Sigmoid colon (tissue), 7 donors: ENCODE results near the gene THBD. TPM values are rescaled to one million over a fixed set of nuclear protein-coding genes. Genes with fewer than 3 reads are reported as not detected.

Experiments
- DNase-seq: peaks from one replicate; pipeline ENCODE4 v3.0.0-alpha.2; 2019
- H3K27ac ChIP-seq, 4 donors: fragments of 200-600 bp; sonication (generic); one replicate each; pipeline ENCODE4 v1.5.1; 2016 to 2019; ENCODE audit warnings: mild to moderate bottlenecking in 1 of 4
- H3K27me3 ChIP-seq, 3 donors: fragments of 200-600 bp; sonication (generic); one replicate each; pipeline ENCODE4 v1.5.1; 2019; ENCODE audit warnings: mild to moderate bottlenecking in 1 of 3
- H3K36me3 ChIP-seq, 4 donors: fragments of 200-600 bp; sonication (generic); one replicate each; pipeline ENCODE4 v1.5.1; 2016 to 2019
- H3K4me1 ChIP-seq, 4 donors: fragments of 200-600 bp; sonication (generic); one replicate each; pipeline ENCODE4 v1.5.1; 2017 to 2019
- H3K4me3 ChIP-seq, 4 donors: fragments of 200-600 bp; sonication (generic); one replicate each; pipeline ENCODE4 v1.5.1; 2017 to 2019; ENCODE audit warnings: mild to moderate bottlenecking in 2 of 4, moderate library complexity in 1 of 4
- H3K9me3 ChIP-seq, 4 donors: fragments of 200-600 bp in 3 of 4; sonication (generic) in 3 of 4; one replicate each; pipeline versions ENCODE4 v1.5.1 to v1.6.1; 2013 to 2019
- EP300 ChIP-seq, 4 donors: sonication (generic); formaldehyde crosslinking; IDR thresholded peaks; one replicate each; pipeline ENCODE4 v1.6.1; 2017; ENCODE audit warnings: antibody characterized with exemption in 4 of 4
- POLR2A ChIP-seq, 2 donors: fragments of 450-650 bp; IDR thresholded peaks; one replicate each; pipeline ENCODE4 v1.6.1; 2016; ENCODE audit warnings: antibody characterized with exemption in 2 of 2, mild to moderate bottlenecking in 2 of 2, moderate library complexity in 2 of 2
- POLR2AphosphoS5 ChIP-seq, 4 donors: sonication (generic); formaldehyde crosslinking; IDR thresholded peaks; one replicate each; pipeline ENCODE4 v1.6.1; 2017; ENCODE audit warnings: antibody characterized with exemption in 4 of 4
- WGBS, 2 donors: extraction: QIAGEN DNeasy Blood & Tissue Kit; methylation state at CpG; one replicate each; pipeline ENCODE4 v1.1.7; 2013; 5-methylcytosine and 5-hydroxymethylcytosine counted together
- intact Hi-C: fragments of 100-400 bp; cut with DNase I; formaldehyde crosslinking; loops from one replicate; pipeline ENCODE4 v1.15.1; 2023
- polyA plus RNA-seq, 3 donors: library from polyadenylated mRNA; stranded (reverse); fragments of 200-250 nt; gene quantifications; one replicate each; pipeline ENCODE4 v1.2.3, GENCODE V29; 2013
- total RNA-seq, 4 donors: library from RNA; depleted of rRNA; stranded (reverse); fragments of >200 nt; gene quantifications; one replicate each; pipeline ENCODE4 v1.1.0, GENCODE V29; 2016
- TF ChIP-seq, protein P1 (sequence below), 4 experiments: fragments of 450-650 bp in 3 of 4; fragments of 200-600 bp in 1 of 4; IDR thresholded peaks; one replicate each; pipeline ENCODE4 v1.5.1; 2016 to 2019; ENCODE audit warnings: antibody characterized with exemption in 4 of 4, mild to moderate bottlenecking in 3 of 4, moderate library complexity in 2 of 4
- donor health status: healthy with polysubstance abuse.
- donor health status: Bipolar disorder and iron deficiency.
- donor health status: healthy.

THBD gene
- total and polyA plus RNA-seq, 7 donors, result 1.8 to 26.6 (median 8.6) TPM

DNA sequence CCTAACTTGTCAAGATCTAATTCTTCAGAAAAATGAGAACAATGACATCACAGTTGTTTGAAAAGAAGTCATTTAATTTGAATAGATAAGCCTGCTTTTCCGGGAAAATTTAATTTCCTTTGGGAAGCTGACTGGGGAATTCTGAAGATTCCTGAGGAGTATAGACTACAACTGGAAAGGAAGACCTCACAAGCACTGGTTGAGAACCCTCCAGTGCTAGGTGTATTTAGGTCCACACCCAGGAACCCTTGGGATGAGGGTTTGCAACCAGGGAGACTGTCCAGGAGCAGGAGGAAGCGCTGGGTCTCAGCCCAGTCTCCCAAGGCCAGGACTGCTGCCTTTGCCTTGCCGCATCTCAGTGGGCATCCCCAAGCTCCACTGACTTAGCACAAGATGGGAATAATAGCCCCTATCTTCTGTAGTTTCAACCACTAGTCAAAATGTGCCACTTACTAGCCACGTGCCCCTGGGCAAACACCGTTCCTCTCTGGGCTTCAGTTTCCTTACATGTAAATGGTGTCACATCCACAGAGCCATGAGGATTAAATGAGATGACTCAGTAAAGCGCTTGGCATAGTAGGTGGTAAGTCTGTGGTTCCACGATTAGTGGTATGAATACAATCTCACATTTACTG is 43.5 kb upstream of the THBD start:
- H3K27ac ChIP-seq, result no peak overlapping the region
- 73 to 80% methylated on average over 7 of the region's 7 CpGs for WGBS, 2 donors

DNA sequence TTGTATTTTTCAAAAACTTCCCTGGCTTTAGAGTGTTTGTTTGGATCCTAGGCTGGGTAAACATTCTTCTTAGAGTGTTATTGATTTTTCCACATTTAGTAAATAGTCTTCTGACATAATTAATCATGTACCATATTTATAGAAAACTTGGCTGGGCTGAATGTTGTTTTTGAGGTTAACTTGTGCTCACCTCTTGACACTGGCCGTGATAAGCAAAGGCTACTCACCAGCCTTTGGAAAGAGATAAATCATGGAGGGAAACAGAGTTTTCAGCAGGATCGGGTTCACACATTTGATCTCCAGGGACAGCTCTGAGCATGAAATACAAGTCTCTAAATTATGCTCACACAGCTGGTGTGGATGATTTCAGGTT is 42.9 kb upstream of the THBD start:
- no peak for DNase-seq
- intact Hi-C loops, result no loop called here
- Histone ChIP-seq H3K9me3 (no peaks in the 10 kb centered on the region), H3K27me3 (no peaks in the 10 kb centered on the region), H3K4me3 (no peak overlapping the region), H3K27ac (no peak overlapping the region), H3K4me1 (no peaks in the 10 kb centered on the region), H3K36me3 (no peaks in the 10 kb centered on the region)
- WGBS, 2 donors, result 18 to 57% methylated on average over 2 of the region's 2 CpGs
- TF ChIP-seq, protein P1, sequence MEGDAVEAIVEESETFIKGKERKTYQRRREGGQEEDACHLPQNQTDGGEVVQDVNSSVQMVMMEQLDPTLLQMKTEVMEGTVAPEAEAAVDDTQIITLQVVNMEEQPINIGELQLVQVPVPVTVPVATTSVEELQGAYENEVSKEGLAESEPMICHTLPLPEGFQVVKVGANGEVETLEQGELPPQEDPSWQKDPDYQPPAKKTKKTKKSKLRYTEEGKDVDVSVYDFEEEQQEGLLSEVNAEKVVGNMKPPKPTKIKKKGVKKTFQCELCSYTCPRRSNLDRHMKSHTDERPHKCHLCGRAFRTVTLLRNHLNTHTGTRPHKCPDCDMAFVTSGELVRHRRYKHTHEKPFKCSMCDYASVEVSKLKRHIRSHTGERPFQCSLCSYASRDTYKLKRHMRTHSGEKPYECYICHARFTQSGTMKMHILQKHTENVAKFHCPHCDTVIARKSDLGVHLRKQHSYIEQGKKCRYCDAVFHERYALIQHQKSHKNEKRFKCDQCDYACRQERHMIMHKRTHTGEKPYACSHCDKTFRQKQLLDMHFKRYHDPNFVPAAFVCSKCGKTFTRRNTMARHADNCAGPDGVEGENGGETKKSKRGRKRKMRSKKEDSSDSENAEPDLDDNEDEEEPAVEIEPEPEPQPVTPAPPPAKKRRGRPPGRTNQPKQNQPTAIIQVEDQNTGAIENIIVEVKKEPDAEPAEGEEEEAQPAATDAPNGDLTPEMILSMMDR (IDR thresholded peaks at IDR 0.05), result no peak
- TF ChIP-seq POLR2AphosphoS5 (IDR thresholded peaks at IDR 0.05) (no peak), EP300 (IDR thresholded peaks at IDR 0.05) (no peak), POLR2A (IDR thresholded peaks at IDR 0.05) (no peak)

More for the DNA sequence above, 43.5 kb upstream of the THBD start:
- DNase-seq, result no peak
- intact Hi-C loops, result no loop called here
- Histone ChIP-seq H3K36me3 (no peaks in the 10 kb centered on the region), H3K4me1 (no peaks in the 10 kb centered on the region), H3K27me3 (no peaks in the 10 kb centered on the region), H3K9me3 (no peaks in the 10 kb centered on the region), H3K4me3 (no peak overlapping the region)
- TF ChIP-seq POLR2A (IDR thresholded peaks at IDR 0.05), result no peak
- TF ChIP-seq, protein P1 (IDR thresholded peaks at IDR 0.05), result no peak
- TF ChIP-seq EP300 (IDR thresholded peaks at IDR 0.05), result no peak
- no peak for TF ChIP-seq POLR2AphosphoS5 (IDR thresholded peaks at IDR 0.05)

DNA sequence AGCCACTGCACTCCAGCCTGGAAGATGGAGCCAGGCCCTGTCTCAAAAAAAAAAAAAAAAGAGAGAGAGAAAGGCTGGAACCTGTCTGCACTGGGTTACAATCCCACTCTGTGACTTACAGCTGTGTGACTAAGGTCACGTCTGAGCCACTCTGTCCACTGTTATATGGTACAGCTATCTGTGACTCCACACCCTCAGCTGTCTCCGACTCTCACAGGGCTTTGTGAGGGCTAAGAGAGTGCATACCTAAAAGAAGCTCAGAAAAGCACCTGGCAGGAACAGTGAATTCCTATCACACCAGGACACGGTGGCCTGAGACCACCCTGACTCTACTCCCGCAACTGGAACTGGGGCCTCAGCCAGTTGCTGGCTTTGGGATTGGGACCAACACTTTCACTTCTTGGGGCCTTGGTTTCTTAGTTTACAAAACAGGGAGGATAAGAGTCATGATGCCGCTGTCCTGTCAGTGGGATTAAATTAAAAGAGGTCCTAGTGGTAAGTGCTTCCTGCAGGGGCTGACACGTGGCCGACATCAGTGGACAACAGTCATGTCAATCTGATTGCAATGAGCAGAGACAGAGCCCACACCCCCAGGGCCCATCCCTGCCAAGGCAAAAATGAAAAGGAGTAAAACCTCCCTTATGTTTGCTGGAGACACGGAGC is 42.4 kb upstream of the THBD start:
- intact Hi-C loops, result no loop called here
- Histone ChIP-seq H3K27me3 (no peaks in the 10 kb centered on the region), H3K36me3 (no peaks in the 10 kb centered on the region), H3K4me1 (peaks cover 0 to under 1% (median 0%) of the 10 kb centered on the region in 4 donors), H3K27ac (no peak overlapping the region), H3K4me3 (no peak overlapping the region), H3K9me3 (no peaks in the 10 kb centered on the region)
- no peak for TF ChIP-seq EP300 (IDR thresholded peaks at IDR 0.05)
- TF ChIP-seq, protein P1 (IDR thresholded peaks at IDR 0.05), result no peak
- TF ChIP-seq POLR2A (IDR thresholded peaks at IDR 0.05), result no peak
- no peak for TF ChIP-seq POLR2AphosphoS5 (IDR thresholded peaks at IDR 0.05)
- 42 to 65% methylated on average over 8 of the region's 8 CpGs for WGBS, 2 donors
- no peak for DNase-seq

- no peak overlapping the region for H3K27ac ChIP-seq
- no peaks in the 10 kb centered on the region for H3K27me3 ChIP-seq
- no peak for DNase-seq
- TF ChIP-seq, protein P1 (IDR thresholded peaks at IDR 0.05), result no peak
- TF ChIP-seq POLR2AphosphoS5 (IDR thresholded peaks at IDR 0.05), result no peak
- no peak for TF ChIP-seq POLR2A (IDR thresholded peaks at IDR 0.05)
- no peak for TF ChIP-seq EP300 (IDR thresholded peaks at IDR 0.05)
- intact Hi-C loops, result no loop called here
- H3K4me3 ChIP-seq, result no peak overlapping the region
- H3K4me1 ChIP-seq, result peaks cover 0 to 8% (median 2%) of the 10 kb centered on the region in 4 donors
- H3K9me3 ChIP-seq, result no peaks in the 10 kb centered on the region
- H3K36me3 ChIP-seq, result no peaks in the 10 kb centered on the region
- 78 to 82% methylated on average over 4 of the region's 4 CpGs for WGBS, 2 donors
Observed at GRCh38 chr20:23090878-23091277, 41.4 kb upstream of the THBD start.
